Pancreas (tissue), 10 donors: ENCODE results near the gene MAP3K1. TPM values are rescaled to one million over a fixed set of nuclear protein-coding genes. Genes with fewer than 3 reads are reported as not detected.

Source experiments
- ATAC-seq, 4 donors: fragments of 200-7000 bp; cut with Tn5 transposase; one replicate each; pipeline versions ENCODE4 v1.8.0 to v1.9.1; 2020; ENCODE audit warnings: mild to moderate bottlenecking in 4 of 4, moderate library complexity in 4 of 4
- DNase-seq, 6 donors: peaks; one replicate each; pipeline ENCODE4 v3.0.0-alpha.2; 2020
- FAIRE-seq: peaks from 2 replicates; lab custom pipeline; 2012; peaks lifted over from hg19 to GRCh38; lab: Jason Lieb, UNC
- H3K27ac ChIP-seq, 4 donors: fragments of 200-600 bp; sonication (generic); 1 replicate in 3 of 4; 2 replicates in 1 of 4; pipeline versions ENCODE4 v1.5.0 to v1.8.0; 2020
- H3K27me3 ChIP-seq, 4 donors: fragments of 200-600 bp; one replicate each; pipeline ENCODE4 v1.8.0; 2021
- H3K36me3 ChIP-seq, 3 donors: fragments of 200-600 bp; sonication (generic) in 1 of 3; one replicate each; pipeline versions ENCODE4 v1.5.0 to v1.8.0; 2020 to 2021
- H3K4me1 ChIP-seq, 3 donors: fragments of 200-600 bp; one replicate each; pipeline ENCODE4 v1.8.0; 2021
- H3K4me3 ChIP-seq, 4 donors: fragments of 200-600 bp; sonication (generic) in 2 of 4; one replicate each; pipeline versions ENCODE4 v1.5.0 to v1.8.0; 2020 to 2021
- H3K9me3 ChIP-seq, 4 donors: fragments of 200-600 bp; one replicate each; pipeline ENCODE4 v1.8.0; 2021
- WGBS, 2 donors: extraction: QIAGEN DNeasy Blood & Tissue Kit; methylation state at CpG; one replicate each; pipeline ENCODE4 v1.1.7; 2013; 5-methylcytosine and 5-hydroxymethylcytosine counted together
- intact Hi-C, 3 donors: fragments of 100-400 bp; cut with DNase I; formaldehyde crosslinking; loops; one replicate each; pipeline versions ENCODE4 v1.11.1 to v1.14.2; 2022
- polyA plus RNA-seq, 2 donors: library from polyadenylated mRNA; stranded (reverse); fragments of 200-250 nt; gene quantifications; one replicate each; pipeline ENCODE4 v1.2.3, GENCODE V29; 2013
- total RNA-seq, 6 donors: library from RNA; stranded (reverse); fragmentation: NEBNext Ultra II Directional in 4 of 6; extraction: Animal tissue kit (Norgen Biotek cat#: 25700) in 4 of 6; gene quantifications; one replicate each; pipeline versions ENCODE4 v1.2.1 to v1.2.4, GENCODE V29; 2021 to 2023
- TF ChIP-seq, protein P1 (sequence below), 4 donors: fragments of 200-600 bp; sonication (generic) in 3 of 4; IDR thresholded peaks; one replicate each; pipeline versions ENCODE4 v1.5.0 to v1.8.0; 2021; ENCODE audit warnings: antibody characterized with exemption in 4 of 4
- donor health status: healthy with polysubstance abuse.
- donor health status: DM: no; HTN: no; CAD: no; lungs with moderate emphysema.
- donor health status: DM: no; HTN: no; CAD: no.
- donor health status: control.
- donor health status: control.
- donor health status: Bipolar disorder and iron deficiency.
- donor health status: DM: yes; HTN: yes; CAD: no.
- donor health status: DM: no; HTN: no; CAD: no.
- donor health status: DM: no; HTN: no; CAD: no.
- donor health status: DM: yes; HTN: yes; CAD: no.

The MAP3K1 gene
- total and polyA plus RNA-seq, 8 donors: 5.4 to 28.7 (median 12.1) TPM

DNA sequence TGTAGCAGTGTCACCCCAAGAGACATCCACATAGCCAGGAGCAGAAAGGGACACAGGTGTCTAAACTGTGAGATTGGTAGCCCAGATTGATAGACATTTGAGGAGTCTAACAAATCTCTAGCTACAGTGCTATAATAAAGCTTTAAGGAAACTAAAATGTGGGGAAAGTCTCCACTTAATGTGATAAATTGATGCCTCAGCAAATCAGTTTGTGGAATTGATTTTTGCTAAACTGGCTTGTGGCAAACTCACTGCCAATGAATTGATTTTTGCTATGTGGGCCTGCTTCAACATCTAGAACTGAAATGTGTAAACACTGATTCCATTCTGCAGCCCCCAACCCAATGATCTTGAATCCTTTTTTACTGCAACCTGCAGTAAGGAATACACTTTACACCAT lies 16.8 kb upstream of the MAP3K1 start:
- intact Hi-C loops: no loop called here
- Histone ChIP-seq H3K4me1 (peaks cover 0 to 8% (median 7%) of the 10 kb centered on the region in 3 donors), H3K36me3 (no peaks in the 10 kb centered on the region), H3K27ac (no peak overlapping the region), H3K4me3 (no peak overlapping the region), H3K9me3 (no peaks in the 10 kb centered on the region), H3K27me3 (no peaks in the 10 kb centered on the region)
- FAIRE-seq (no peak), ATAC-seq (no peak), DNase-seq (no peak)
- TF ChIP-seq, protein P1, sequence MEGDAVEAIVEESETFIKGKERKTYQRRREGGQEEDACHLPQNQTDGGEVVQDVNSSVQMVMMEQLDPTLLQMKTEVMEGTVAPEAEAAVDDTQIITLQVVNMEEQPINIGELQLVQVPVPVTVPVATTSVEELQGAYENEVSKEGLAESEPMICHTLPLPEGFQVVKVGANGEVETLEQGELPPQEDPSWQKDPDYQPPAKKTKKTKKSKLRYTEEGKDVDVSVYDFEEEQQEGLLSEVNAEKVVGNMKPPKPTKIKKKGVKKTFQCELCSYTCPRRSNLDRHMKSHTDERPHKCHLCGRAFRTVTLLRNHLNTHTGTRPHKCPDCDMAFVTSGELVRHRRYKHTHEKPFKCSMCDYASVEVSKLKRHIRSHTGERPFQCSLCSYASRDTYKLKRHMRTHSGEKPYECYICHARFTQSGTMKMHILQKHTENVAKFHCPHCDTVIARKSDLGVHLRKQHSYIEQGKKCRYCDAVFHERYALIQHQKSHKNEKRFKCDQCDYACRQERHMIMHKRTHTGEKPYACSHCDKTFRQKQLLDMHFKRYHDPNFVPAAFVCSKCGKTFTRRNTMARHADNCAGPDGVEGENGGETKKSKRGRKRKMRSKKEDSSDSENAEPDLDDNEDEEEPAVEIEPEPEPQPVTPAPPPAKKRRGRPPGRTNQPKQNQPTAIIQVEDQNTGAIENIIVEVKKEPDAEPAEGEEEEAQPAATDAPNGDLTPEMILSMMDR (IDR thresholded peaks at IDR 0.05): no peak

DNA sequence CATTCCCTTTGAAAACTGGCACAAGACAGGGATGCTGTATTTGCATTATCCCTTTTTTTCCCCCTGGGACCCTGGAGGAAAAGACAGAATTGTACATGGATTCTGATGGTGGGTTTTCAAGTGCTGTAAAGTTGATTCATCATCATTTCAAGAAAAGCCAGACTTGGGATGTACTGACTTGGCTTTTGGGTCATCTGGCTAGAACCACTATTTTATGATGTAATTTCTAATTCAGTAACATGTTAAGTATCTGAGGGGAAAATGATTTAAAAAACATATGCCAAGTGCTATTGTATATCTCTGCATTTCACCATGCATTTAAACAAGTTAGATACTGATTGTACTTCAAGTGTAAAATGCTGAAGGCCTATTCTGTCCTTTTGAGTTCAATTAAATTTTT lies 15.2 kb upstream of the MAP3K1 start:
- intact Hi-C loops: no loop called here
- FAIRE-seq: no peak

DNA sequence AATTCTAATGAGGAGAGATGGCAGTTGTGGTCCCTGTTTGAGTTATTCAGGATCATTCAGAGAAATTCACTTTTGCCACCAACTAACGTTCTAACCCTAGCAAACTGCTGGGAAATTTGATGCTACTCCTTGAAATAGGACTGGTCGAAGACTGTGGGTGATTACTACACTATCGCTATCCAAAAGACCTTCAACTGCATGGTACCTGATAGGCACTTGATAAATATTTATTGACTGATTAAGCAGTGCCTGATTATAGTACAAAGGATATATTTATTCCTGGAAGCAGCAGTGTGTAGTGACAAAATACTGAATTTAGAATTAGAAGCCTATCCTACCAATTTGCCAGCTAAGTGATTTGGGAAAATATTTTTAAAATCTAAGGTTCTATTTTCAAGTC lies 14.1 kb upstream of the MAP3K1 start:
- FAIRE-seq: no peak
- H3K4me3 ChIP-seq: no peak overlapping the region
- H3K9me3 ChIP-seq: no peaks in the 10 kb centered on the region
- DNase-seq: no peak
- 7 to 14% methylated on average over 3 of the region's 3 CpGs for WGBS, 2 donors
- H3K27me3 ChIP-seq: no peaks in the 10 kb centered on the region
- H3K36me3 ChIP-seq: no peaks in the 10 kb centered on the region
- intact Hi-C loops: no loop called here
- peak in 2 of 4 donors; percentile 73 to 87 for ATAC-seq
- H3K4me1 ChIP-seq: peaks cover 0 to 8% (median 7%) of the 10 kb centered on the region in 3 donors
- H3K27ac ChIP-seq: no peak overlapping the region
- TF ChIP-seq, protein P1 (IDR thresholded peaks at IDR 0.05): no peak

More for the DNA sequence above, 15.2 kb upstream of the MAP3K1 start:
- Histone ChIP-seq H3K36me3 (no peaks in the 10 kb centered on the region), H3K9me3 (no peaks in the 10 kb centered on the region), H3K4me3 (no peak overlapping the region), H3K27me3 (no peaks in the 10 kb centered on the region), H3K27ac (no peak overlapping the region), H3K4me1 (peaks cover 0 to 8% (median 7%) of the 10 kb centered on the region in 3 donors)
- TF ChIP-seq, protein P1 (IDR thresholded peaks at IDR 0.05): no peak
- ATAC-seq (no peak), DNase-seq (no peak)

DNA sequence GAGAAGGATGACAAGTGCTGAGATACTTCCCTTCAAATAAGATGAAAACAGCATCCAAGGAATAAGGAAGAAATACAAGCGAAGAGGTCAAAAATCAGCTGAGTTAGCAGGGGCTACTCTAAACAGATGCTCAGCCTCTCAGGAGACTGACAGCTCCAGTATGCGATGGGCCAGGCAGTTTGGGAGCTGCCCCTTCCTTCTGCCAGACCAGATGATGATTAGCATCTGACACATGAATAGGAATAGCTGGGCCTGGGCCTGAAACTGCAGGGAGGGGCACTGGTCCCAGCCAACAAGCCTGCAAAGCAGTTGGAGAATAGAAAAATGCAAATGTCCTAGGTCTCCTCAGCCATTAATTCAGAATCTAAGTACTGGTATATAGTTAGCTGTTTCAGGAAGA lies 13.1 kb upstream of the MAP3K1 start:
- TF ChIP-seq, protein P1 (IDR thresholded peaks at IDR 0.05): no peak
- no peak overlapping the region for H3K4me3 ChIP-seq

DNA sequence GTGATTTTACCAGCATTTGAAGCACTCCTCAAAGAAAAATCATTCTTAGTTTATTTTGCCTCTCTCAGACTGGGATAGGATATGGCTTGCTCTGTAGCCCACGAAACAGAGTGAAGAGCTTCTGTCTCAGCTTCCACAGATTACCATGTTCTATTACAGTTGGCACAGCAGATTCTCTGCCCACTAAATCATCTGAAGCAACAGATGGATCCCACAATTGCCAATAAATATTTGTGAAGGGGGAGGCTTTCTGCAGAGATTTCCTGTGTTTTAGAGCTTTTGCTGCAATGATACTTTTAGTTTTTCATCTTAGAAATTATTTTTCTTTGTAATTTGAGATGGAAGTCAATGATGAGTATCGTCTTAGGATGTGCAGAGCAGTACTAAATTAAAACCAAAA lies 12.3 kb upstream of the MAP3K1 start:
- H3K36me3 ChIP-seq: no peaks in the 10 kb centered on the region
- H3K9me3 ChIP-seq: no peaks in the 10 kb centered on the region
- DNase-seq: no peak
- peaks cover 0 to 8% (median 7%) of the 10 kb centered on the region in 3 donors for H3K4me1 ChIP-seq
- ATAC-seq: no peak
- TF ChIP-seq, protein P1 (IDR thresholded peaks at IDR 0.05): no peak
- H3K4me3 ChIP-seq: no peak overlapping the region
- no peaks in the 10 kb centered on the region for H3K27me3 ChIP-seq
- intact Hi-C loops: no loop called here
- no peak for FAIRE-seq
- WGBS, 2 donors: 90 to 96% methylated on average over 2 of the region's 2 CpGs
- H3K27ac ChIP-seq: no peak overlapping the region

More for the DNA sequence above, 13.1 kb upstream of the MAP3K1 start:
- H3K27ac ChIP-seq: no peak overlapping the region
- DNase-seq (no peak), FAIRE-seq (no peak), ATAC-seq (no peak)
- 92 to 94% methylated on average over 2 of the region's 2 CpGs for WGBS, 2 donors
- no peaks in the 10 kb centered on the region for H3K36me3 ChIP-seq
- peaks cover 0 to 8% (median 7%) of the 10 kb centered on the region in 3 donors for H3K4me1 ChIP-seq
- intact Hi-C loops: no loop called here
- no peaks in the 10 kb centered on the region for H3K9me3 ChIP-seq
- H3K27me3 ChIP-seq: no peaks in the 10 kb centered on the region
